Activated CD4-positive, alpha-beta T cell treated with anti-CD3 and anti-CD28 coated beads for 48 hours (primary cell): ENCODE measurements around the gene FSD2.
"Not testable (repeated sequence)": the region's sequence is repeated elsewhere in the genome, so short reads cannot be mapped to it uniquely, and the experiment has no call there.

ENCODE experiments used
- DNase-seq: peaks from one replicate; pipeline ENCODE4 v3.0.0-alpha.2; 2020

Gene FSD2

GRCh38 chr15:82792068-82792467 is 13.8 kb downstream of the FSD2 start:
- DNase-seq: no peak

GRCh38 chr15:82790321-82790720 is 15.5 kb downstream of the FSD2 start:
- DNase-seq: no peak

GRCh38 chr15:82789491-82789890 is 16.4 kb downstream of the FSD2 start:
- DNase-seq: no peak

GRCh38 chr15:82788496-82788895 is 17.4 kb downstream of the FSD2 start:
- DNase-seq: no peak

GRCh38 chr15:82781349-82781748 is 24.5 kb downstream of the FSD2 start:
- no peak for DNase-seq

- DNase-seq: no peak
Observed at GRCh38 chr15:82778755-82779154, 27.1 kb downstream of the FSD2 start.

- no peak for DNase-seq
Observed at GRCh38 chr15:82774496-82774895, 31.4 kb downstream of the FSD2 start.

GRCh38 chr15:82771789-82772607 is 33.9 kb downstream of the FSD2 start:
- DNase-seq: no peak

GRCh38 chr15:82768414-82769054 is 37.3 kb downstream of the FSD2 start:
- DNase-seq: no peak

GRCh38 chr15:82767163-82767829 is 38.6 kb downstream of the FSD2 start:
- DNase-seq: no peak

- DNase-seq: not testable (repeated sequence)
Observed at GRCh38 chr15:82766201-82766600, 39.7 kb downstream of the FSD2 start.

- DNase-seq: no peak
Observed at GRCh38 chr15:82764740-82765139, 41.1 kb downstream of the FSD2 start.

- no peak for DNase-seq
Observed at GRCh38 chr15:82764117-82764490, 41.8 kb downstream of the FSD2 start.

- DNase-seq: no peak
Observed at GRCh38 chr15:82763361-82764116, 42.3 kb downstream of the FSD2 start.

- no peak for DNase-seq
Observed at GRCh38 chr15:82751308-82751707, 54.6 kb downstream of the FSD2 start.

- DNase-seq: peak; percentile 23
Observed at GRCh38 chr15:82750831-82751180, 55.1 kb downstream of the FSD2 start.

GRCh38 chr15:82749951-82750830 is 55.7 kb downstream of the FSD2 start:
- peak; percentile 91 for DNase-seq

GRCh38 chr15:82748315-82748714 is 57.6 kb downstream of the FSD2 start:
- DNase-seq: no peak

GRCh38 chr15:82743810-82744209 is 62.1 kb downstream of the FSD2 start:
- no peak for DNase-seq

GRCh38 chr15:82742134-82742533 is 63.7 kb downstream of the FSD2 start:
- DNase-seq: no peak

GRCh38 chr15:82739086-82739485 is 66.8 kb downstream of the FSD2 start:
- DNase-seq: no peak

GRCh38 chr15:82737975-82738374 is 67.9 kb downstream of the FSD2 start:
- no peak for DNase-seq
